NCI-H345 (cell line): ENCODE measurements around the gene PSTPIP1.

Experiments used
- DNase-seq: peaks from one replicate; lab custom pipeline; 2025; lab: John Stamatoyannopoulos, UW

PSTPIP1 gene

DNA sequence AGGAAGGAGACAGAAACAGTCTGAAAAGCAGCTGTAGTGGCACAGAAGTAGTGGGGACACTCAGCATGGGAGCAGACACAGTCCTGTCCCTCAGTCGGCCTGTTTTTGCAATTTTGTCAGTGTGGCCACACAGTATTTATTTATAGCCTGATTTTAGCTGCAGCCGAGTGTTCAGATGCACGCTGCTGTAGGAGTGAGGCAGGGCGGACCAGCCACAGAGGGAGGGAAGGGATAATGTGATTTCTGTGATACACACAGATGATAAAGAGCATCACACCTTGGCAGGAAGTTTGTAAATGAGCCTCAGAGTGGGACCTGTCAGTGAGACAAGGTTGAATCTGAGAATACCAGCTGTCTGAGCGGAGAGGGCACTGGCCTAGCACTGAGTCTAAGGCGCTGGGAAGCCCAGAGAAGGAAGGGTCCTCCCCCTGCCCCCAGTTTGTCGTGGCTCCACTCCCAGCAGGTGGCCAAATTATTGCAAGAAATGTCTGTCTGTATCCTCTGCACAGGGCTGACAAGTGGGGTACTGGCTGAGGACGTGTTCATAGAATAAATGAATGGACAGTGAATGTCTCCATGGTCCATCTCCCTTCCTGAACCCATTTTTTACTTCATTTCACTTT is 3.8 kb downstream of the PSTPIP1 start:
- no peak for DNase-seq

DNA sequence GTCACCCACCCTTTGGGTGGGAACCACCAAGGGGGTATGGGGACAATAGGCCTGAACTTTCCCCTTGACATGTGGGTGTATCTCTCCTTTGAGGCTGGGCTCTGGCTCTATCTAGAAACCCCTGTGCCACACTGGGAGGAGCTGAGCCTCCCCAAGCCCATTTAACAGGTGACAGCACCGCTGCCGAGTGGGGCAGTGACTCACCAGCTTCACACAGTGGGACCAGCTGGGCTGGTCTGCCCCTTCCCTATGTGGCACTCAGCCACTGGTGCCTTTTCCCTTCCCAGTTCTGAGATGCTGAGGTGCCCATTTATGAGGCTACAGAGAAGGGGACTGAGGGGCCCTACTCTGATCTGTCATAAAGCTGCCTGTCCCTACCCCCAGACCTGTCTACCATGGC is 5.1 kb downstream of the PSTPIP1 start:
- DNase-seq, result no peak

DNA sequence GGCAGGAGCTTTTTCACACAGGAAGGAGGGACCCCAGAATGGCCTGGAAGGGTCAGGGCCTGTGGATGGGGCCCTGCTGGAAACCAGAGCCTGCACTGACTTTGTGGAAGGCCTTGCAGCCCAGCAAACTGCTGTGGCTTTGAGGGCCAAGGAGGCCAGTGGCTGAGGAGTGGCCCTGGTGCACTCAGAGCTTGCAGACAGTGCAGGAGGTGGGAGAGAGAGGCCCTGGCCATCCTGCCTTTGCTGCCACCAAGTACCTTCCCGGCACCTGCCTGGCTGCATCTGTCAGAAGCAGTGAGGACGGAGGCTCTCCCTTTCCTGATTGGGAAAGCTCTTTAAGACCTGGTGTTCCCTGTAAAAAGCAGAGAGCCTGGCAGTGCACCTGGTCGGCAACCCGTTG is 6.4 kb downstream of the PSTPIP1 start:
- DNase-seq, result no peak

DNA sequence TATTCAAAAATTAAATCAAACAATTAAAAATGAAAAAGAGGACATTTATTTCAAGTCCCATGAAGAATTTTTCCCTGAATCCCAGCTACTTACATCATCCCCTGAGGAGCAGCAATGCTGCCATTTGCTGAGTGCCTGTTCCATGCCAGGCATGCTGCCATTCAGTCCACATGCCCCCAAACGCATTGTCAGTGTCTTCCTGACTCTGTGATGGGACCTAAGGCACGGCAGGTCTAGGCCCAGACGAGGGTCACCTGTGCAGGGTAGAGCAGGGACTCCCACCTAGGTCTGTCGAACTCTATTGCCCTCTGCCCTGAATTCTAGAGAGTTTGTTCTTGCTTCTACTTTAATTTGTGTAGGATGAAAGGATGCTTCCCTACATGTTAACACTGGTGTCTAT is 7.0 kb downstream of the PSTPIP1 start:
- no peak for DNase-seq

DNA sequence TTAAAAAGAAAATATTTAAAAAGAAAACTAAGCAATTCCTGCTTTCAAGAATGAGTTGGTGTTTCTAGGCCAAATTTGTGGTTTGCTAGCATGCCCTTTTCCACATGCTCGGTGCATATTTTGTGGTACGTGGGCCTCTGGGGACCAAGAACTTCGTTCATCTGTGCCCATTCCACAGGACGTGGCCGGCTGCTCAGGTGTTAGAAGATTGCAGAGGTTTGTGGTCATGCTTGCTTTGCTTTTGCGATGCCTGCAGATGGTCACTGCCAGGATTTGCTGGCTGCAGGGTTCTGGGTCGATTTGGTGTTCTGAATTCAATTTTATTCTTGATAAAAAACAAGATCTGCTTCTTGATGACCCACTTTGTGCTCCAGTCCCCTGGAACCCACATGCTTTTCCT is 7.5 kb downstream of the PSTPIP1 start:
- DNase-seq, result no peak

DNA sequence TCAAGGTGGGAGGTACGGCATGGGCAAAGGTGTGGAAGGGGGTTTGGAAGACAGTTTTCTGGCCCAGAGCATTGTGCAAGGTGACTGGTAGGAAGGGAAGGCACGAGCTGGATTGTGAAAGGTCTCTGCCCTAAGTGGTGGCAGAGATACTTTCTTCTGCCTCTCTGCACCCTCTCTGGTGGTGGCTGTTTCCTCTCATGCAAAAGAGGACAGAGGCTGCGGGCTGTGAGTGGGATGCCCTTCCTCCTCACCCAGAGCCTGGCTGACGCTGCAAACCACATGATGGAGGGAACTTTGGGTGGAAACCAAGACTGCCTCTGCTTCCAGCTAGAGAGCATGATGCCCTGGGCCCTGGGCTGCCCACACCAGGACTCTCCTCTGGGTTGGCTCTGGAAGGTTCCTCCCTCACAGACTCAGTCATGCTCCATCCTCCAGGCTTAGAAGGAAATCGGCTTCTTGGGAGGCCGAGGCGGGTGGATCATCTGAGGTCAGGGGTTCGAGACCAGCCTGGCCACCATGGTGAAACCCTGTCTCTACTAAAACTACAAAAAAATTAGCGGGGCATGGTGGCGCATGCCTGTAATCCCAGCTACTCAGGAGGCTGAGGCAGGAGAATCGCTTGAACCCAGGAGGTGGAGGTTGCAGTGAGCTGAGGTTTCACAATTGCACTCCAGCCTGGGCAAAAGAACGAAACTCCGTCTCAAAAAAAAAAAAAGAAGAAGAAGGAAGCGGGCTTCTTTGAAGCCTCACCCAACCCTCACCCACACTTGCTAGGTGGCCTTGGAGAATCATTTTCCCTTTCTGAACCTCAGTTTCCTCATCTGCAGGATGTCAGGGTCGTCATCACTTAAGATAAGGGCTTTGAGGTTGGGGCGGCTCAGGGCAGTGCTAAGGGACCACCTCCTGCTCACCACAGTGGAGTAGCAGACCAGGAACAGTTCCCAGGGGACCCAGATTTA is 8.3 kb downstream of the PSTPIP1 start:
- no peak for DNase-seq

DNA sequence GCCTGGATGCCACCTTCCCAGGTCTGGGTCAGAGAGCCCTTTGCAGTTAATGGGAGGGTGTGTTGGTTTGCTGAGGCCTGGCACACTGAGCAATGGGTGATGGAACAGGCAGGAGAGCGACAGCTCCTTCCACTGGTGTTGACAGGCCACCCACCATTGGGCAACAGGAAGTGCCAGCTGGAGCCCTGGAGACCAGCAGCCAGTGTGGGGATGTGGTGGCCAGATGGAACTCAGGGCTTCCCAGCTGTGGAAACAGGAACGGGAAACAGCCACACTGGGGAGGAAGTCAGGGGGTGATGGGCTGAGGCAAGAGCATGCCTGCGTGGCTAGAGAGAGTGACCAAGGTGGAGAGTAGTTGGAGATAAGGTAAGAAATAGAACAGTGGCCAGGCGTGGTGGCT is 9.3 kb downstream of the PSTPIP1 start:
- no peak for DNase-seq

DNA sequence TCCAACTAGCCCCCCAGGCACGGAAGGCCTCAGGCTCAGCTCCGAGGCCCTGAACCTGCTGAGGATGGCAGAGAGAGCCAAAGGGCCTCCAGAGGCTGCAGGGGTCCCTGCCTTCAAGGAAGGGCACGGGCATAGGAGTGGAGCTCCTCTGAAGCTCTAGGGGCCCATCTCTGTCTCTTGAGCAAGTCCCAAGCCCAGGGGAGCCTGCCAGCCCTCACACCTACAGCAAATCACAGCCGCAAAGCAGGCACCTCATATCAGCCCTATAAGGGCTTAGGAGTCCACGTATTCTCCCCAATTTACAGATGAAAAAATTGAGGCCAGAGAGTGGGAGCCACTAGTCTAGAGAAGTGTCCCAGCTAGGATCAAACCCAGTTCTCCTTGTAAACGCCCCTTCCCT is 14.2 kb downstream of the PSTPIP1 start:
- no peak for DNase-seq

DNA sequence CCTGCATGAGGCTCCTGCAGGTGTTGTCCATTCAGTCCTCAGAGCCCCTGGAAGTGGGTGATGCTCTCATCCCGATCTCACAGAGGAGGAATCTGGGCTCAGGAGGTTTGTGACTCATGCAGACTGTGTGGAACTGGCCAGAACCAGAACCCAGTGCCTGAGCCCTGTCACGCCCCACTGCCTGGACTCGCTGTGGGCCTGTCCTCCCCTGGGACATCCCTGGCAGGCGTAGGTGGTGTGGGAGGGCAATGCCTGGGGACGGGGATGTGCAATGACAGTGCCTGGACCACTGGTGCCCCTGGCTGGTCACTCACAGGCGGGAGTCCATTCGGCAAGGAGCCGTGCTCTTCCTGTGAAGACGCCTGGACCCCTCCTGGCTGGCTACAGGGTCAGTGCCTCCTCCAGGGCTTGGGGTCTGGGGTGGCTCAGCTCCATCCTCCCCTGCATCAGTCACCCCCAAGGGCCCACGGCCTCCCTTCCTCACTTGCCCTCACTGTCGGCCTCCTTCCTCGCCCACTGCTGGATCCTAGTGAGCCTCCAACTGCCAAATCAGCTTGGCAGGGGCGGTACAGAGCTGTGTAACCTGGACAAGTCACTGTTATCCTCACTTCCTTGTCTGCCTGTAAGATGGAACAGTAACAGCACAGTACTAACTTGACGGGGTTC is 14.9 kb downstream of the PSTPIP1 start:
- no peak for DNase-seq

DNA sequence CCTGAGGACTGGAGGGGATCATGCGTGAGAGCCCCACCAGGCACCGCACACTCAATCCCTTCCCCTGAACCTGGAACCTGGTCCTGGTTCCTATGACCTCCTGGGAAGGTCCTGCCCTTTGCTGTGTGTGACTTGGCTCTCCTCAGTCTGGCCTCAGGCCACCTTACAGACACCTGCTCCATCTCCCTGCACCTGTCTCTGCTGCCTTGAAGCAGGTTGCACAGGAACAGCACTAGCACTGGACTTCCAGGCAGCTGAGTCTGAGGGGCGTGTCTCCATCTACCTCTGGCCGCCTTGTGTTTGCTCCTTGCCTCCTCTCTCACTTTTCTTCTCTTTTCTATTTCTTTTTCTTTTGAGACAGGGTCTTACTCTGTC is 15.4 kb downstream of the PSTPIP1 start:
- DNase-seq, result no peak

DNA sequence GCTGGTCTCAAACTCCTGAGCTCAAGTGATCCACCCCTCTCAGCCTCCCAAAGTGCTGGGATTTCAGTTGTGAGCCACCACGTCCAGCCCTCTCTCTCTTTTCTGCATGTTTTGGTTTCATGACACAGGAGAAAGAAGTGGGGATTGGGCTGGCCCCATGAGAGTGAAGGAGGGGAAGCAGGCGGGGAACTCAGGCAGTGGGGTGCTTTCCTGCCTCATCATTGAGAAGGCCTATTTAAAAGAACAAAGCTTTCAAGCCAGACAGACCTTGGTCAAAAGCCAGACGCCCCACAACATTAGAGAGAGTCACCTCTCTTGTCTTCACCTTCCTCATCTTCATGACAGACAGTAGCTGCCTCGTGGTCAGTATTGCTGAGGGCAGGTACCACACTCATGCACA is 15.9 kb downstream of the PSTPIP1 start:
- no peak for DNase-seq

DNA sequence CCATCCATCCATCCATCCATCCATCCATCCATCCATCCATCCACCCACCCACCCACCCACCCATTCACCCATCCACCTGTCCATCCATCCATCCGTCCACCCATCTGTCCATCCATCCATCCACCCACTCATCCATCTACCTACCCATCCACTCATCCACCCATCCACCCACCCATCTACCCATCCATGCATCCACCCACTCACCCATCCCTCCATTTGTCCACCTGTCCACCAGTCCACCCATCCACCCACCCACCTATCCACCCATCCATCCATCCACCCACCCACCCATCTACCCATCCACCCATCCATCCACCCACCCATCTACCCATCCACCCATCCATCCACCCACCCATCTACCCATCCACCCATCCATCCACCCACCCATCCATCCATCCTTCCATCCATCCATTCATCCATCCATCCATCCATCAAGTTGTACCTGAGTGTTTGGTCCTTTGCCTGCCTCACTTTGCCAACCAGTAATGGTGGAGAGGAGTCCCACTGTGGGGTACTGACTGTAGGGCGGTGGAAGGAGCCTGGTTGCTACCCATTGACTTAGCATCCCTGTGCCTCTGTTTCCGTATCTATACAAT is 17.3 kb downstream of the PSTPIP1 start:
- DNase-seq, result no peak

DNA sequence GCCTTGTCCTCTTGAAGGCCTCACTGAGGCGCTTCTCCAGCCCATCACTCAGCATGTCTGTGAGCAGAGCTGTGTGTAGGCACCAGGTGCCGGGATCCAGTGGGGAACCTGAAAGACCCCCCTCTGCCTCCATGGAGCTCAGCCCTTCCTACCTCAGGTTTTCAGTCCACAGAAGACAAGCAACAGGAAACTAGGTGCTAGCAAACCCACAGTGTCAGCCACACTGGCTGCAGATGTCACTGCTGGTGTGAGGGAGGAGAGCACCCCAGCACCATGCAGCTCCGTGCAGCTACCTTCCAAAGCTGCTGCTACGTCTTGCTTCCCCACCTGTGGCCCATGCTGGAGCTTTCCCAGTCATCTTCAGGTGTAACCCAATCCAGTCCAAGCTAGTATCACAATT is 17.9 kb downstream of the PSTPIP1 start:
- DNase-seq, result no peak

DNA sequence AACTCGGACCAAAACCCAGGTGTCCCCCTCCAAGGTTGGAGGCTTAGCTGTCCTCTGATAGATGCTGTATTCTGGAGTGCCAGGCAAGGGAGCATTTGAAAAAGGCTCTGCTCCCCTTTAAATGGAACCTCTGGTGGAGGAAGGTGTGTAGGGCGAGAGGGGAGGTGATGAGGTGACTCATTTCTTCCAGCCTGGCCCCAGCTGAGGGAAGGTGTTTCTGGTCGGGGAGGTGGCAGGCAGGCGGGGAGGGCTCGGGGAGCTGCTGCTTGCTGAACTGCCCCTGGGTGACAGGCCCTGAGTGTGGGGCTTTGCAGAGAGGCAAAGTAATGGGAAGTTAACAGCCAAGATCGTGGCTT is 18.8 kb downstream of the PSTPIP1 start:
- DNase-seq, result no peak

DNA sequence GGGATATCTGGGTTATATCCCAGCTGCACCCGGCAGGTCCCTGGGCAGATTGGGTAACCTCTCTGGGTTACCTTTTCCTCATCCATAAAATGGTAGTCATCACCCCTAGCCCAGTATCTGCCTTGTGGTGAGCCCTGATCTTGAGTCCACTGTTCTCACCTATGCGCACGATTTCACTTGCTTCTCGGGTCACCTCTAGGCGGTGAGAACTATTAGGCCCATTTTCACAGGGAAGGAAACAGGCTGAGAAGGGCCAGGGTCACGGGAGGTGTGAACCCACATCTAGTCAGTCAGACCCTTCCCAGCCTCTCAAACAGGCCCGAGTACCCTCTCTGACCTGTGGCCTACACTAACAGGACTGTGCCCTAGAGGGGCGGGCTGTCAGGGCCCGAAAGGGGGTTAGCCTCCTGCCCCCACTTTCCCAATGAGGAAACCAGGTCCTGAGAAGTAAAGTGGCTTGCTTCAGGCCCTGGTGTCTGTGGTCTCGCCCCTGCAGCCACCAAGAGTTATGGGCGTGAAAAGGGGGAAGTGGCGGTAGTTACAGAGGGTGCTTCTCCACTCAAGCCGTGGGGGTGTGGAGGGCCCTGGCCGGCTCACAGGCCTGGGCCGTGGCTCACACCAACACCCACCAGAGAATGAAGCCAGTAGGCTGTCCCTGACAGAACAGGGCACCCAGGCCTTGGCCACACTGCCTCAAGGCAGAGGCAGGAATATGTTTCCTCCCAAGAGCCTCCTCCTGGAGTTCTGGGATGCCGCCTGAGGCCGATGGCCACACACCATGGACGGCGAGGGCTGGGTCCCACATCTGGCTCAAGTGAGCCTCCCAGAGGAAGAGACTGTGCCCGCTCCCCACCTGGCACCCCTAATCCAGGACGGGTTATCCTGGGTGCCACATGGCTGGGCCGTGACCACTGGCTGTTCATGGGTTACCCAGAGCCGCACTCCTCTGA is 19.5 kb downstream of the PSTPIP1 start:
- no peak for DNase-seq

DNA sequence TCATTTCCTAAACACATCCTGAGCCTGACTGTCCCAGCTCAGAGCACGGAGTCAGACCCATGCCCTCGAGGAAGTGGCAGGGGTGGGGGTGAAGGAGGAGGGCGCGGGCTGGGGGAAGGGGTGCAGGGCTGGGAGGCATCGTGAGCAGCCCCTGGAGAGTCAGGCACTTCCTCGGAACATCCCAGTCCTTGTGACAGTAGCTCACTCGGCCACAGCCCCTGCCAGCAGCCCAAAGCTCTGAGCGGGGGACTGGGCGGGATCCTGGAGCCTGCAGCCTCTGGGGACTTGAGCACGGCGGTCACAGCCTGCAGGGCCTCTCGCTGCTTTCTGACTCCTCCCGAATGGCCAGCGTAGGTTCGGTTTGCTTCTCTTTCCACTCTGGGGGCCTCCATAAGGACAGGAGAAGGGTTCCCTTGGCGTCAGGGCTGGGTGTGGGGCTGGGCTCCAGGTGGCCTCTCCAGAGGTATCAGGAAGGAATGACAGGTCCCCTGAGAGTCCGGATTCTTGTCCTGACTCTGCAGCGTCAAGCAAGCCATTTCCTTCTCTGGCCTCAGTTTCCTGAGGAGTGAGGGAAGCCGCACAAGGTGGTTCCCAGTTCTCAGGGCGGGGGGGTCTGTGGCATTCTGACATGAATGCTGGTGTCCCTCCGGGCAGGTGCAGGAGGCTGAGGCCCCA is 20.9 kb downstream of the PSTPIP1 start:
- no peak for DNase-seq

DNA sequence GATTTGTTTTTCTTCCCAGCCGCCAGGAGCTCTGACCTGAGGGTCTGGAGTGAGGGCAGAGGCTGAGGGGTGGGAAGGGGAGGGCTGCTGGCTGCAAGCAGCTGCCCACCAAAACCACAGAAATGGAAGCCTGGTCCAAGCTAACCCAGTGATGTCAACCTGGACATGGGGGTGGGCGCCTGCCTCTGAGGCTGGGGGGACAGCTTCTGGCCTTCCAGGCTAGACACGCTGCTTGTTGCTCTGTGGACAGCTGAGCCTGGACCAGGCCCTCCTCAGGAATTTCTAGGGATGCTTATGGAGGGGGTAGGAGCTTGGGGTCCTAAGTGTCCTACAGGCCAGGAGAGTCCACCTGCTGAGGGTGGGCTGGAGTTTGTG is 21.4 kb downstream of the PSTPIP1 start:
- no peak for DNase-seq

DNA sequence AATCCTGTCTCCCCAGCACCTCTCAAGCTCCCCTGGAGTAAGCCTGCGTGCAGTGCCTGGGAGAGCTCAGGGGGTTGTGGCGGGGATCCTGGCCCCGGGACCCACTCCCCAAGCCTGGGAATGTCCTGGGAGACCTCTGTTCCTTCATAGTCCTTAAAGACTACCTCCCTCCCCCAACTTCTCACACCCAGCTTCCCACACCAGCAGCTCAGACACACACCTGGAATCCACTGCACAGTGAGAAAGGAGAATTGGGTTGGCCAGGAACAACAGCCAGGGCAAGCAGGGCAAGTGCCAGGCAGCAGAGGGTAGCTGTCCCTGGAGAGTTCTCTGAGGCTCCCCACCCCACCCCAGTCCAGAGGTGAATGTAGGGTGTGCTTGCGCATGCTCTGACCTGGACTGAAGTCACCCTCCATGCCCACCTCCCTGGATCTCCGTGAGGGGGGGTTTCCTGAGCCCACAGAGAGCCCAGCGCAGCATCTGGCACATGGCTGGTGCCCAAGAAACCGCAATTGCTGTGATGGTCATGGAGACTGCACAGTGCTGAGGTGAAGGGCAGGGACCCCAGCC is 22.2 kb downstream of the PSTPIP1 start:
- no peak for DNase-seq

DNA sequence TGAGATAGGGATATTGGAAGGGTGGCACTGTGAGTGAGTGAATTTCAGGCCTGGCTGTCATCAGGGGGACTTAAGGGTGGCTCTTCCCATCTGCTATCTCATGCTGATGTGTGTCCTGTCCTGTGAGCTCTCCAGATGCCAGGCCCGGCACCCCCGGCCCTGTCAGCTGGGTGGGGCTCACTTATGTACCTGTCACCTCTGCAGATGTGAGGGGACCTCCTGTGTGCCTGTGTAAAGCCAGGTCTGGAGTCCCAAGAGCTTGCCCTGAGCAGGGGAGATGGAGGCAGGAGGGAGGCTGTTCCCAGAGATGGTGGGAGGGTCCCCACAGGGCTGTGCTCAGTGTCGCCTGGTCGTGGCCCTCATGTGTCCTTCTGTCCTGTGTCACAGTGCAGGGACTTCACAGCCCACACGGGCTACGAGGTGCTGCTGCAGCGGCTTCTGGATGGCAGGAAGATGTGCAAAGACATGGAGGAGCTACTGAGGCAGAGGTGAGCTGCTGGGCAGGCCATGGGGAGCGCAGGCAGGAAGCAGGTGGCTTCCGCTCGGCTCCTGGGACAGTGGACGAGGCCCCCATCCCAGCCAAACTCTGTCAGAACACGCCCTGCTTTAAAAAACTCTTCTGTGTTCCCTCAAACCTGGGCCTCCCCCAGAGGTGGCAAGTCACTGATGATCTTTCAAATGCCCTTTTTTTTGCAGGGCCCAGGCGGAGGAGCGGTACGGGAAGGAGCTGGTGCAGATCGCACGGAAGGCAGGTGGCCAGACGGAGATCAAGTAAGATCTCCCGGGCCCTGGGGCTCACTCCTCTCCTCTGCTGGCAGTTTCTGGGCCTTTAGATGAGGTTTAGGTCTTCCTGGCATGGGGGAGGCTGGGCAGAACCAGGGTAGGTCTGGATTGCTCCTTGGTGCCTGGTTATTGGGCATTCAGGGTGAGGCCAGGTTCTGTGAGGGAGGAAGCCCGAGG is 23.1 kb downstream of the PSTPIP1 start:
- no peak for DNase-seq
